Measurements from ENCODE around the gene ADAMTSL4.

ADAMTSL4 gene

GRCh38 chr1:150548632-150549495 is at the start of gene ADAMTSL4:
Gene ADAMTSL4 (plus strand): TSS chr1:150549408. CDS start chr1:150552289, 2,881 bp downstream.
- DNase-seq, result peak; percentile 69

- DNase-seq, result no peak
These were observed 43.8 kb upstream of the ADAMTSL4 start for GRCh38 chr1:150505431-150505830.

GRCh38 chr1:150507912-150508864 is 41.0 kb upstream of the ADAMTSL4 start, which contains the start of gene ECM1:
Gene ECM1 (plus strand): TSS chr1:150508109. CDS start chr1:150508210, 101 bp downstream.
- no peak for DNase-seq

- DNase-seq, result no peak
These were observed 40.2 kb upstream of the ADAMTSL4 start for GRCh38 chr1:150508982-150509381.

- DNase-seq, result peak; percentile 99
These were observed 37.7 kb upstream of the ADAMTSL4 start for GRCh38 chr1:150511551-150511950.

- no peak for DNase-seq
These were observed 37.1 kb upstream of the ADAMTSL4 start for GRCh38 chr1:150511985-150512660.

GRCh38 chr1:150512846-150513245 is 36.4 kb upstream of the ADAMTSL4 start:
- DNase-seq, result no peak

- DNase-seq, result no peak
These were observed 35.8 kb upstream of the ADAMTSL4 start for GRCh38 chr1:150513351-150513791.

GRCh38 chr1:150514260-150514659 is 34.9 kb upstream of the ADAMTSL4 start:
- no peak for DNase-seq

- DNase-seq, result no peak
These were observed 34.3 kb upstream of the ADAMTSL4 start for GRCh38 chr1:150514913-150515327.

GRCh38 chr1:150515328-150516049 is 33.7 kb upstream of the ADAMTSL4 start, which contains the start of gene FALEC:
Gene FALEC (plus strand): TSS chr1:150515752.
- DNase-seq, result peak; percentile 100

- DNase-seq, result peak; percentile 71
These were observed 33.1 kb upstream of the ADAMTSL4 start for GRCh38 chr1:150516050-150516591.

- DNase-seq, result peak; percentile 56
These were observed 32.6 kb upstream of the ADAMTSL4 start for GRCh38 chr1:150516616-150517015.

- DNase-seq, result no peak
These were observed 27.8 kb upstream of the ADAMTSL4 start for GRCh38 chr1:150521196-150521968.

GRCh38 chr1:150525348-150525747 is 23.9 kb upstream of the ADAMTSL4 start:
- DNase-seq, result no peak

GRCh38 chr1:150528196-150528595 is 21.0 kb upstream of the ADAMTSL4 start:
- DNase-seq, result no peak

- DNase-seq, result no peak
These were observed 20.2 kb upstream of the ADAMTSL4 start for GRCh38 chr1:150529017-150529416.

- DNase-seq, result no peak
These were observed 18.6 kb upstream of the ADAMTSL4 start for GRCh38 chr1:150530491-150531159.

- DNase-seq, result no peak
These were observed 16.3 kb upstream of the ADAMTSL4 start for GRCh38 chr1:150532860-150533259.

- no peak for DNase-seq
These were observed 15.2 kb upstream of the ADAMTSL4 start for GRCh38 chr1:150534002-150534401.
